ENCODE measurements around the gene PSAPL1.
"Not testable (repeated sequence)": the region's sequence is repeated elsewhere in the genome, so short reads cannot be mapped to it uniquely, and the experiment has no call there.

PSAPL1 gene

GRCh38 chr4:7467471-7467870 is 32.7 kb upstream of the PSAPL1 start:
- H3K4me3 Mint-ChIP-seq, result no peak overlapping the region
- no peaks in the 10 kb centered on the region for H3K36me3 Mint-ChIP-seq (ENCODE audit: insufficient read depth)
- ATAC-seq (replicated peaks) (no peak), DNase-seq (no peak)
- no peaks in the 10 kb centered on the region for H3K9me3 Mint-ChIP-seq
- H3K4me1 Mint-ChIP-seq (ENCODE audit: low read depth in 2 of 2), result peaks cover 0 to 3% of the 10 kb centered on the region in 2 donors
- no peak overlapping the region for H3K27ac Mint-ChIP-seq
- H3K27me3 Mint-ChIP-seq, result peaks cover 26 to 47% of the 10 kb centered on the region in 2 donors

- Mint-ChIP-seq H3K27me3 (peaks cover 24 to 47% of the 10 kb centered on the region in 2 donors), H3K36me3 (ENCODE audit: insufficient read depth) (no peaks in the 10 kb centered on the region), H3K4me1 (ENCODE audit: low read depth in 2 of 2) (peaks cover 0 to under 1% of the 10 kb centered on the region in 2 donors), H3K4me3 (no peak overlapping the region), H3K27ac (no peak overlapping the region), H3K9me3 (no peaks in the 10 kb centered on the region)
- DNase-seq (no peak), ATAC-seq (replicated peaks) (no peak)
Measured at GRCh38 chr4:7466904-7467303, 32.2 kb upstream of the PSAPL1 start.

GRCh38 chr4:7466215-7466614 is 31.5 kb upstream of the PSAPL1 start:
- no peak for ATAC-seq (replicated peaks)
- DNase-seq, result no peak
- Mint-ChIP-seq H3K4me1 (ENCODE audit: low read depth in 2 of 2) (peaks cover 0 to under 1% of the 10 kb centered on the region in 2 donors), H3K27me3 (peaks cover 26 to 47% of the 10 kb centered on the region in 2 donors), H3K4me3 (no peak overlapping the region), H3K9me3 (no peaks in the 10 kb centered on the region), H3K27ac (no peak overlapping the region), H3K36me3 (ENCODE audit: insufficient read depth) (no peaks in the 10 kb centered on the region)

- Mint-ChIP-seq H3K36me3 (ENCODE audit: insufficient read depth) (no peaks in the 10 kb centered on the region), H3K4me1 (ENCODE audit: low read depth in 2 of 2) (peaks cover 0 to 2% of the 10 kb centered on the region in 2 donors), H3K9me3 (no peaks in the 10 kb centered on the region), H3K4me3 (no peak overlapping the region), H3K27ac (no peak overlapping the region), H3K27me3 (peaks cover 21 to 47% of the 10 kb centered on the region in 2 donors)
- DNase-seq (no peak), ATAC-seq (replicated peaks) (no peak)
Measured at GRCh38 chr4:7465017-7465416, 30.3 kb upstream of the PSAPL1 start.

GRCh38 chr4:7464259-7464655 is 29.5 kb upstream of the PSAPL1 start:
- Mint-ChIP-seq H3K36me3 (ENCODE audit: insufficient read depth) (no peaks in the 10 kb centered on the region), H3K27me3 (peaks cover 17 to 44% of the 10 kb centered on the region in 2 donors), H3K9me3 (no peaks in the 10 kb centered on the region), H3K4me1 (ENCODE audit: low read depth in 2 of 2) (peaks cover 0 to 2% of the 10 kb centered on the region in 2 donors), H3K4me3 (no peak overlapping the region), H3K27ac (no peak overlapping the region)
- ATAC-seq (replicated peaks), result no peak
- no peak for DNase-seq

GRCh38 chr4:7463566-7464258 is 29.0 kb upstream of the PSAPL1 start:
- peaks cover 18 to 43% of the 10 kb centered on the region in 2 donors for H3K27me3 Mint-ChIP-seq
- H3K9me3 Mint-ChIP-seq, result no peaks in the 10 kb centered on the region
- no peaks in the 10 kb centered on the region for H3K36me3 Mint-ChIP-seq (ENCODE audit: insufficient read depth)
- ATAC-seq (replicated peaks) (no peak), DNase-seq (no peak)
- peaks cover 0 to 2% of the 10 kb centered on the region in 2 donors for H3K4me1 Mint-ChIP-seq (ENCODE audit: low read depth in 2 of 2)
- H3K4me3 Mint-ChIP-seq, result no peak overlapping the region
- no peak overlapping the region for H3K27ac Mint-ChIP-seq

GRCh38 chr4:7462509-7462971 is 27.8 kb upstream of the PSAPL1 start:
- Mint-ChIP-seq H3K9me3 (no peaks in the 10 kb centered on the region), H3K4me1 (ENCODE audit: low read depth in 2 of 2) (peaks cover 0 to 2% of the 10 kb centered on the region in 2 donors), H3K4me3 (no peak overlapping the region), H3K36me3 (ENCODE audit: insufficient read depth) (no peaks in the 10 kb centered on the region), H3K27me3 (peaks cover 24 to 48% of the 10 kb centered on the region in 2 donors), H3K27ac (no peak overlapping the region)
- no peak for DNase-seq
- ATAC-seq (replicated peaks), result no peak

GRCh38 chr4:7461230-7461629 is 26.5 kb upstream of the PSAPL1 start:
- peaks cover 0 to 2% of the 10 kb centered on the region in 2 donors for H3K4me1 Mint-ChIP-seq (ENCODE audit: low read depth in 2 of 2)
- no peaks in the 10 kb centered on the region for H3K36me3 Mint-ChIP-seq (ENCODE audit: insufficient read depth)
- no peak overlapping the region for H3K4me3 Mint-ChIP-seq
- DNase-seq, result no peak
- H3K27me3 Mint-ChIP-seq, result peaks cover 24 to 48% of the 10 kb centered on the region in 2 donors
- H3K9me3 Mint-ChIP-seq, result no peaks in the 10 kb centered on the region
- ATAC-seq (replicated peaks), result no peak
- no peak overlapping the region for H3K27ac Mint-ChIP-seq

- H3K27ac Mint-ChIP-seq, result no peak overlapping the region
- H3K36me3 Mint-ChIP-seq (ENCODE audit: insufficient read depth), result no peaks in the 10 kb centered on the region
- peaks cover 0 to 2% of the 10 kb centered on the region in 2 donors for H3K4me1 Mint-ChIP-seq (ENCODE audit: low read depth in 2 of 2)
- no peak for DNase-seq
- ATAC-seq (replicated peaks), result no peak
- no peaks in the 10 kb centered on the region for H3K9me3 Mint-ChIP-seq
- H3K27me3 Mint-ChIP-seq, result peaks cover 24 to 48% of the 10 kb centered on the region in 2 donors
- H3K4me3 Mint-ChIP-seq, result no peak overlapping the region
Measured at GRCh38 chr4:7460566-7460965, 25.8 kb upstream of the PSAPL1 start.

- no peak overlapping the region for H3K4me3 Mint-ChIP-seq
- H3K4me1 Mint-ChIP-seq (ENCODE audit: low read depth in 2 of 2), result peaks cover 0 to 2% of the 10 kb centered on the region in 2 donors
- H3K9me3 Mint-ChIP-seq, result no peaks in the 10 kb centered on the region
- no peak overlapping the region for H3K27ac Mint-ChIP-seq
- ATAC-seq (replicated peaks) (no peak), DNase-seq (no peak)
- H3K27me3 Mint-ChIP-seq, result peaks cover 24 to 46% of the 10 kb centered on the region in 2 donors
- H3K36me3 Mint-ChIP-seq (ENCODE audit: insufficient read depth), result no peaks in the 10 kb centered on the region
Measured at GRCh38 chr4:7459471-7459870, 24.7 kb upstream of the PSAPL1 start.

GRCh38 chr4:7458477-7458876 is 23.7 kb upstream of the PSAPL1 start:
- ATAC-seq (replicated peaks), result no peak
- Mint-ChIP-seq H3K27me3 (peaks cover 24 to 39% of the 10 kb centered on the region in 2 donors), H3K27ac (no peak overlapping the region), H3K36me3 (ENCODE audit: insufficient read depth) (no peaks in the 10 kb centered on the region), H3K4me1 (ENCODE audit: low read depth in 2 of 2) (peaks cover 0 to 2% of the 10 kb centered on the region in 2 donors), H3K4me3 (no peak overlapping the region), H3K9me3 (no peaks in the 10 kb centered on the region)
- DNase-seq, result no peak

- Mint-ChIP-seq H3K9me3 (no peaks in the 10 kb centered on the region), H3K27ac (no peak overlapping the region), H3K4me1 (ENCODE audit: low read depth in 2 of 2) (peaks cover 0 to 2% of the 10 kb centered on the region in 2 donors), H3K36me3 (ENCODE audit: insufficient read depth) (no peaks in the 10 kb centered on the region), H3K27me3 (peaks cover 24 to 39% of the 10 kb centered on the region in 2 donors), H3K4me3 (no peak overlapping the region)
- no peak for ATAC-seq (replicated peaks)
- DNase-seq, result no peak
Measured at GRCh38 chr4:7458066-7458425, 23.3 kb upstream of the PSAPL1 start.

- ATAC-seq (replicated peaks), result no peak
- no peak for DNase-seq
- Mint-ChIP-seq H3K36me3 (ENCODE audit: insufficient read depth) (no peaks in the 10 kb centered on the region), H3K9me3 (no peaks in the 10 kb centered on the region), H3K27me3 (peaks cover 24 to 36% of the 10 kb centered on the region in 2 donors), H3K4me1 (ENCODE audit: low read depth in 2 of 2) (peaks cover 0 to 2% of the 10 kb centered on the region in 2 donors), H3K27ac (no peak overlapping the region), H3K4me3 (no peak overlapping the region)
Measured at GRCh38 chr4:7457201-7458065, 22.7 kb upstream of the PSAPL1 start.

- ATAC-seq (replicated peaks); H3K4me1 Mint-ChIP-seq (ENCODE audit: low read depth in 2 of 2); H3K36me3 Mint-ChIP-seq (ENCODE audit: insufficient read depth); H3K27me3 Mint-ChIP-seq; H3K27ac Mint-ChIP-seq; H3K4me3 Mint-ChIP-seq; DNase-seq; H3K9me3 Mint-ChIP-seq: not testable (repeated sequence)
Measured at GRCh38 chr4:7452802-7453201, 18.1 kb upstream of the PSAPL1 start.
